Hepatic stellate cell (primary cell): ENCODE results near the gene PIGA.
"Not testable (repeated sequence)": the region's sequence is repeated elsewhere in the genome, so short reads cannot be mapped to it uniquely, and the experiment has no call there.

ENCODE experiments used
- DNase-seq: peaks from one replicate; pipeline ENCODE4 v3.0.0; 2011; ENCODE audit warnings: low spot score

PIGA gene

DNA sequence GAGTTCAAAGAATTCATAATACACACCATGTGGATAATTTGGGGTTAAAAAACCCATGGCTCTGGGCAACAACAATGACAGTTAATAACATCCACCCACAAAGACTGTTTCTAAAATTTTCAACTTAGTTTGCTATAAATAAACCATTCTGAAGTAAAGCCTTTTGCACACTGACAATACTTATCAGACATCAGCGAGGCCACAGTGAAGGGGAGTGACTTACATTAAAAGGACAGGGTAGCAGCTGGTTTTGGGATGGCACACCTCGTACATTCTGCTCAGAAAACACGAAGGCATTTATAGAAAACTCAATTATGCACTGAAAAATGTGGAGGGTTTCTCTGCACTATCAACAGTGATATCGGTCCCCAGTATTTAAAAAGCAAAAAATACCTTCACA lies 15.0 kb downstream of the PIGA start:
- DNase-seq = no peak

DNA sequence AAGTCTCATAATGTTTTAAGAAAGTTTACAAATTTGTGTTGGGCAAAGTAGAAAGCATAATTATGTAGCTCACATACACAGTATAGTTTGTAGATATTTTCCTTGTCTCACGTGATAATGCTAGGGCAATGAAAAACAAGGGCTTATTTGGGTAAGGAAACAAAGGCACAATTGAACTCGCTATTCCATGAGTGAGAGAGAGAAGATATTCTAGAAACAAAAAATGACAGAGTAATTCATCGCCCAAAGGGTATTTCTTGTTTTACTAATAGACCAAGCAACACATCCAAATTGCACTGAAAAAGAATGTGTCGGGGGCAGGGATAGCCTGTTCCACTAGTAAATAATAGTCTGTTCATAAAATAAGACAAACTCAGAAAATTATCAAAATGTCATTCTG lies 16.2 kb downstream of the PIGA start:
- no peak for DNase-seq

DNA sequence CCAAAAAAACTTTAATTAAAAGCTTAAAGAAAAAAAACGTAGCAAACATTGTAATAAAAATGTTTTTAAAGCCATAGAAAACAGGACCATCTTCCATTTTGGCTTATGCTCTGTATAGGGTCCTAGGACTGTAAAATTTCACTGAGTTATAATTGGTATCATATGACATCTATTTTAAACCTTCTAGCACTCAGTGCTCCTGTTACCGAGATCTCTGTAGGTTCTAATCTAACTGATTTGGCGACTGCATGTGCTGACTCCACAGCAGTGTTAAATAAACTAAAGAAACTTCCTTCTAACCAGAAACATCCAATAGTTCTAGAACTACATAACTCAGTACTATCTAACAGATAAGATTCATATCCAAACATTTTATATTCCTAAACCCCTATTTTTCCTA lies 19.8 kb downstream of the PIGA start, which contains the start of gene ASB11:
TSS of gene ASB11 (minus strand) at position 132 of the 400 bp plus-strand sequence. CDS start at position 97, 35 bp downstream.
- DNase-seq = no peak

DNA sequence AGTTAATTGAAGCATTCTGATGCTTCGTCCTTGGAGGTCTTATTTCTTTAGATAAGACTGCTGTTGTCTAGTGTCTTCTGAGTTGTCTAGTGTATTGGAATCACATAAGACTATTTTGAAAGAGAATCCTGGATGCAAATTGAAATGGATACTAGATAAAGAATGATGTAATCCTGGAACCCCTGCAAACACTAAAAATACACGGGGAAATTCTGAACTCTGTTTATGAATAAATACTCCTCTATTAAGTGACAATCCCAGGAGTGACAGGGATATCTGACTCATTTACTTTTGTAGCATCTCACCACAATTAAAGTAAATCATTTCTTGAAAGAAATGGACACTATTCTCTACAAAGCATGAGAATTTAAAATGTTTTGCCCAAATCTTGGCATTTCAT lies 20.9 kb downstream of the PIGA start:
- no peak for DNase-seq

DNA sequence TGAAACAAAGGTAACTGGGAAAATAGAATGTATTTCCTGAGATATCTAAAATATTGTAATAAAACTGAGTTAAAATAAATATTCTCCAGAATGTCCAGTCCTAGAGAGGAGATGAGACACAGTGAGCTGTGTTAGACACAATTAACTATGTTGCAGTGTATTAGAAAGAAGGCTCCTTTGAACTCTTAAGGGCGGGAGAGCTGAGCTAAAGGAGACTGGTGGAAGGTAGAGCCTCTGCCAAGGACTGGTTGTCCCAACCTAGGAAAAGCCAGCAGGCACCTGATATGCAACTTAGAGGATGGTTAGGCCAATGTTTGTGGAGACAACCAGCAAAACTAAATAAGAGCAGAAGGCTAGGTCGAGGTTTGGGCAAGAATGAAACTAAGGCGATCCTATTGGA lies 24.2 kb downstream of the PIGA start:
- no peak for DNase-seq

DNA sequence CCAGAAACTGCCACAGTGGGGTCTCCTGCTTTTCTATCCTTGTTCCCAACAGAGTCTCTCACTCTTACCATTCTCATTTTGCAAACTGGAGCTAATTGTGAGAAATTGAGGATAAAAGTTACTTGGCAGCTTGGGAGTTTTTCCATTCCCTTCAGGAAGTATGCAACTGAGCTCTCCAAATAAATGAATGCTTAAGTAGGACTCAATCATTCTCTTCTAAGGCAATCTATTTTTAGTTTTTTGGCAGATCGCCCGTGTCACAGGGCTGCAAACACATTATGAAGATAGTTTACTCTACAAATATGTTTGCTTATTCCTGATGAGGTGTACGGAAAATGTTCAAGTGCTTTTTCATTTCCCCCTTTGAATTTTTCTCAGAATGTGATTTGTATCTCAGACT lies 25.2 kb downstream of the PIGA start:
- DNase-seq = peak; percentile 19

DNA sequence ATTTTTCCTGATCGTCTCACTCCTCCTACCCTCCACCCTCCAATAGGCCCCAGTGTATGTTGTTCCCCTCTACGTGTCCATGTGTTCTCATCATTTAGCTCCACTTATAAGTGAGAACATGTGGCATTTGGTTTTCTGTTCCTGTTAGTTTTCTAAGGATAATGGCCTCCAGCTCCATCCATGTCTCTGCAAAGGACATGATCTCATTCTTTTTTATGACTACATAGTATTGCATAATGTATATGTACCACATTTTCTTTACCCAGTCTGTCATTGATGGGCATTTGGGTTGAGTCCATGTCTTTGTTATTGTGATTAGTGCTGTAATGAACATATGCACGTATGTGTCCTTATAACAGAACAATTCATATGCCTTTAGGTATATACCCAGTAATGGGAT lies 29.4 kb downstream of the PIGA start:
- DNase-seq = not testable (repeated sequence)

DNA sequence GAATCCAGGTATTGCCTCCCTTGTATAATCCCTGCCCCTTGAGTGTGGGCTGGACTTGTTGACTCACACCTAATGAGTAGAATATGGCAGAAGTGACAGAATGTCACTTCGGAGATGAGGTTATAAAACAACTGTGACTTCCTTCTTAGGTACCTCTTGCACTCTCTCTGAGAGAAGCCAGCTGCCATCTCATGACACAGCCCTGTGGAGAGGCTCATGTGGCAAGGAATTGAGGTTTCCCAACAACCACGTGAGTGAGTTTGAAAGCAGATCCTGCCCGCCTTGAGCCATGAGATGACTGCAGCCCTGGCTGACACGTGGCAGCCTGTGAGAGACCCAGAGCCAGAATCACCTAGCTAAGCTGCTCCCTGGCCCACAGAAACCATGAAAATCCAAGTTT lies 33.4 kb downstream of the PIGA start:
- DNase-seq = no peak

DNA sequence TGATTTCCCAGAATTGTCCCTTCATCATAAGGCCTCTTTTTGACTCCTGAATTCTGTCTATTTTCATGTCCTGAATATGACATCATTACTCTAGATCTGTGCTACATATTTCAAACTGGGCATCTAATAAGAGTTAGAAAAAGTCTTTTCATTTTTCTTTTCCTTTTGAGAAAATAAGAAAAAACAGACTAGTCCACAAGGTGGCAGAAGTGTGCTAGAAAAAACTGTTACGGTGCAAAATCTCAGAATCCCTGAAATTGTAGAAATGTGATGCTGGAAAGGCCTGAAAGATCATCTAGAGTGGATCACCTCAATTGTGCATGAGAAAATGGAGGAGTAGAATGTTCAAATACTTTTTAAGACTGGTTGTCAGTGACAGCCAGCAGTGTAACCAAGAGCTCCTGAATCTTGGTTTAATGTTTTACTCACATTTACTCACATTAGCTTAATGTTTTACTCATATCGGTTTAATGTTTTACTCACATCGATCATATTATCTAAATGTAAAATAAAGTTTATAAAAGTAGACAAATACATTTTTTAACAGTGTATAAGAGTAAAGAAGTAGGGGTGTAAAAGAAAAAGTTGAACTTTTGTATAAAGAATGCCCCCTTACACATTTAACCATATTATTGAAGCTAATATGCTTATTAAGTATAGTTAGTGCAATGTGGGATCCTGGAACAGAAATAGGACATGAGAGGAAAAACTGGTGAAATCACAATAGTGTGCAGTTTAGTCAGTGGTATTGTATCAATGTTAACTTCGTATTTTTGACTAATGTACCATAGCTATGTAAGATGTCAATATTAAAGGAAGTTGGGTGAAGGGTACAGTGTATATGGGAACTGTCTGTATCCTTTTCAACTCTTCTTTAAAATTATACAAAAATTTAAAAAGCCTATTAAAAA lies 35.1 kb downstream of the PIGA start:
- peak; percentile 31 for DNase-seq

DNA sequence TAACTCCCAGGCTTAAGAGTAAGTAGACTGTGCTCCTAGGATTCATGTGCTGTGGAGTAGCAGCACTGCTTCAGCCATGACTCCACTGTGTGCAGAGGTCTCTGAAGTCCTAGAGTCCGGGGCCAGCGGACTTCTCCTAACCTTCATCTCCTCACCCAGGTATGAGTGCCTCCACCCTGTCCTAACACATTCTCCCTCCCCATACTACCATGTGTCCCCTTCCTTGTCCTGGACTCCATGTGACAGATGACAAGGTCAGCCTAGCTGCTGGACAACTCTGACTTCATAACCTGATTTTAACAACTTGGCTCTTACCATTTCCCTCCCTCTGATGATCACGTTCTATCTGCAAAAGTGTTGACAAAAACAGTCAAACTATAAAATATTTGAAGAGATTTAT lies 36.5 kb downstream of the PIGA start:
- no peak for DNase-seq

DNA sequence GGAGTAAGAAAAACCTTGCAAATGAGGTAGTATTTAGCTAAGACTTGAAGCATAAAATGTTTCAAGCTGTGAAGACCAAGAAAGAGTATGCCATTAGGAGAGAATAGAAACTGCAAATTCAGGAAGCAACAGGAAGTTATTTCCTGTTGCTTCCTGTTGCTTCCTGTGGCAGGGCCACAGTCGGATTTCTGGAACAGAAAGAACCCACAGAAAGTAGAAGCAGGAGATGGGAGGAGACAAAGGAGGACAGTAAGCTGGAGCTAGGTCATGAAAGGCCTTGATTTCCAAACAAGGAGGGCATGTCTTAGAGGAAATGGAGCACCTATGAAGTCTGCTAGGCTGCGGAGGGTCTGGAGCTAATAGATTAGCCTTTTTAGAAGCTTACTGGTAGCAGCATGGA lies 37.1 kb downstream of the PIGA start:
- no peak for DNase-seq

DNA sequence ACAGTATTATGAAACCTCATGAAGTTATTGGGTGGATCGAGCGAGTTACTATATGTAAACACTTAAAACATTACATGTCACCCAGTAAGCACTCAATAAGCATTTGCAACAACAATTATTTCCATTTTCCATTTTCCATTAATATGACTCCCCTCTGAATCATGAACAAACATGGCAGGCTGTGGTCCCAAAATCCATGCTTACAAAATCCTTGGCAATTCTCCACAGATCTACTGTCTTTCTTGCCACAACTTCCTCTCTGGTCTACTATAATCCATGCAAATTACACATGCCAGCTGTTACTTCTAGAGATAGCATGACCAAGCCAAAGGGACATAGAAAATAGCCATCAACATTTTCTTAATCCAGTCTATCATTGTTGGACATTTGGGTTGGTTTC lies 41.9 kb downstream of the PIGA start:
- no peak for DNase-seq

DNA sequence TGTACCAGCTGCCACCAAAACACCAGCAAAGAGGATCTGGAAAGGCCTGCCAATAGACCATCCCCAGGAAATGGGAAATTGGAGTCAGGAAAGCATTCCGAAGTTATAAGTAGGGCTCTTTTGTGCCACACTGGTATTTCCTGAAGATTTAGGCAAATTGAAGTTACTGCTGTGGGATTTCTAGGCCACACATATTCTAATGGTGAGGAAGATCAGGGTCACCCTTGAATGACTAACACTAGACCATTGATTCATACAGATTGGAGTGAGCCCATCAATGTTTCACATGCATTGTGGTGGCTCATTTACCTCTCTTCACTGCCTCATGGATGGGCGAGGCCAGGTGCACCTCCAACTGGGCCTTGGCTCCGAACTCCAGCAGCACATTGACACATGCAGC lies 42.5 kb downstream of the PIGA start:
- DNase-seq = no peak

DNA sequence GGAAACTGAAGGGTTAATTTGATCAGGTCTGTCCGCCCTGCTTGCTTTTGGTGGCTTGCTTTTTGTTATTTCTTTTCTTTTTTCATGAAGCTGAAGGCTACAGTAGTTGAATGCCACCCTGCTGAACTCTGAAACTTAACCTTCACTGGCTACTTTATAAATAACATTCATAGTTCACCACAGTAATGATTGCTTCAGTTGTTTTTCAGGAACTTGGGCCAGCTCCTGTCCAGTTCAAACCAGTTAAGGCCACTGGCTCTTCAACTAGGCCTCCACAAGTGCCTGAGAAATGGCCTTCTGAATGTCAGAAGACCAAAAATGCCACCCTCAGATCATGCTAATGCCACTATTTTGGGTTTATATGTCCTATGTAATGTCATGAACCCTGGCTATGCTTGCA lies 57.7 kb downstream of the PIGA start:
- no peak for DNase-seq

DNA sequence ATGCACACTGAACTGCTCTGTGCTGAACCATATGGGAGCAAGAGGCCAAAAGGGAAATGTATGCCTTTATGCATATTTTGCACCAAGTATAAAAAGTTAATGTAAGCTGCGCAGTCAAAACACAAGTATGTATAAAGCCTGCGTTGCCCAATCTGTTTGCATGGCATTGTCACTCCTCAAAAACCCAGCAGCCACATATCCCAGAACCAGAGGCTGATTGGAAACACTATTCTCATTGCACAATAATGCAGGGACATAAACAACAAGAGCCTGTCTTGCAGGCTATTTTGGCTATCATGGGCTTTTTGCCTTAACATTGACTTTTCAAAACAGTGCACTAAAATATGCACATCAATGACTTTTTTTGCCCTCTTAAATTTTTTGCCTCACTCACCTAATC lies 60.4 kb downstream of the PIGA start:
- no peak for DNase-seq

DNA sequence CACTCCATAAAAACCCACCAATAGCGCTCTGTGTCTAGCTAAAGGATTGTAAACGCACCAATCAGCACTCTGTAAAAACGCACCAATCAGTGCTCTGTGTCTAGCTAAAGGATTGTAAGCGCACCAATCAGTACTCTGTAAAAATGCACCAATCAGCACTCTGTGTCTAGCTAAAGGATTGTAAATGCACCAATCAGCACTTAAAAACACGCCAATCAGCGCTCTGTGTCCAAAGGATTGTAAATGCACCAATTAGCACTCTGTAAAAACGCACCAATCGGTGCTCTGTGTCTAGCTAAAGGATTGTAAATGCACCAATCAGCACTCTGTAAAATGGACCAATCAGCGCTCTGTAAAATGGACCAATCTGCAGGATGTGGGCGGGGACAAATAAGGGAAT lies 62.0 kb downstream of the PIGA start:
- not testable (repeated sequence) for DNase-seq

DNA sequence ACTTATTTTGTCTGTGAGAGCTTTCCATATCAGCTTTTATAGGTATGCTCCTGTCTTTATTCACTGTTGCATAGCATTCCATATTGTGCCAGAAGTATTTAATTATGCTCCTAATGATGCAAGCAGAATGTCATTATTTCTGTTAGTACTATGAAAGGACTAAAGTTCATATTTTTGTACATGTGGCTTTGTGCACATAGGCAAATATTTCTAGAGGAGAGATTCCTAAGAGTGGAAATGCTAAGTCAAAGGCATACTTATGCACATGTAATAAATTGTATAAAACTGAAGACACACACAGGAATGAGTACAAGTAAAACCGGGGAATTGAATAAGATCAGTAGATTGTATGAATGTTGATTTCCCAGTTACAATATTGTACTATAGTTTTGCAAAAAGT lies 63.6 kb downstream of the PIGA start:
- DNase-seq = no peak

DNA sequence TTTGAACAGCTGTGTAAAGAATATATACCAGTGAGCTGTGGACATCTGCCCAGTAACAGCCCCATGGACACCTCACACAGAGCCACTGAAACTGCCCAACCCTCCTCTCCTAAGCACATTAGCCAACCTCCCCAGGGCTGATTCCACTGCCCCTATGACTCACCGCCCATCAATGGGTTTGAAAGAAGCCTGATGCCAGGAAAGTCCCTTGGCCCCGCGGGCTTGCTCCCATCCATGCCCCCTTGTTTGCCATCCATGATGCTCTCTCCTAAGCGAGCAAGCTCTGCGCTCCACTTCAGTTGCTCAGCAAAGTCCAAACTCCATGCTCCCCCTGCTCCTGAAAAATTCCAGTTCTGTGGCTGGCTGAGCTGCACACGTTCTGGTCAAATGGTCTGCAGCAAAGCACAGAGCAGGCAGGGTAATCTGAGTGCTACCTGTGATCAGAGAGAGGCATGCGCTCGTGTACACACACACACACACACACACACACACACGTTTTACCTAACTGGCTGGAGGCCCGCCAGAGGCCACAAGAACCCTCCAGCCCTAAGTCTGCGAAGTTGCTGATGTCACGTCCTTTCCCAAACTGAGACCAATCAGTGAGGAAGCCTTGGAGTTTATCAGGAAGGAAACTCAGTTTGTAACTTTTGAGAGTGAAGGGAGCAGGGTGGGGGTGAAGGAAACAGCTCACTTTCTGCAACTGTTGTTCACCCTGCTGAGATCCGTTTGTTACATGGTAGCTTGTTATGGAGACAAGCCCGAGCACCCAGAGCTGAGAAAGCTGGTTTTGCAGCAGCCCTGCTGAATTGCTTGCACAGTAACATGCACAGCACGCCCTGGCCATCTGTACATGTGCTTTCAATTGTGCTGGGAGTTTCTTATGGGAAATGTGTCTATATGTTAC lies 65.5 kb downstream of the PIGA start, which contains the start of gene ASB9:
TSS of gene ASB9 (minus strand) at position 466 of the 904 bp plus-strand sequence. CDS start at position 257, 209 bp downstream.
- DNase-seq = no peak
